BE2C (cell line): ENCODE measurements around the gene HOXC9.

Source experiments
- DNase-seq: peaks from one replicate; pipeline ENCODE4 v3.0.0-alpha.2; 2020
- H3K27me3 ChIP-seq: fragments of 250-450 bp; sonication (Bioruptor Pico); 2 replicates; pipeline ENCODE4 v1.5.1; 2020; ENCODE audit warnings: mild to moderate bottlenecking
- H3K36me3 ChIP-seq: fragments of 250-450 bp; sonication (Bioruptor Pico); 2 replicates; pipeline ENCODE4 v1.5.1; 2020; ENCODE audit warnings: mild to moderate bottlenecking
- H3K4me1 ChIP-seq: fragments of 250-450 bp; sonication (Bioruptor Pico); 2 replicates; pipeline ENCODE4 v1.5.1; 2020
- H3K4me3 ChIP-seq: 2 replicates; pipeline ENCODE4 v1.5.1; 2011; ENCODE audit warnings: low read depth, low read length
- H3K9me3 ChIP-seq: fragments of 250-450 bp; sonication (Bioruptor Pico); 2 replicates; pipeline ENCODE4 v1.5.1; 2020
- TF ChIP-seq, protein P1 (sequence below): IDR thresholded peaks from 2 replicates; pipeline ENCODE4 v1.5.1; 2012; ENCODE audit warnings: mild to moderate bottlenecking, low read depth, low read length

HOXC9 gene

GRCh38 chr12:53952871-53953734 lies 46.9 kb upstream of the HOXC9 start:
- H3K9me3 ChIP-seq = no peaks in the 10 kb centered on the region
- H3K4me1 ChIP-seq = no peaks in the 10 kb centered on the region; the same call in 1 of the 2 replicates
- DNase-seq = no peak
- no peak overlapping the region for H3K4me3 ChIP-seq
- peaks cover 100% of the 10 kb centered on the region for H3K27me3 ChIP-seq
- TF ChIP-seq, protein P1, sequence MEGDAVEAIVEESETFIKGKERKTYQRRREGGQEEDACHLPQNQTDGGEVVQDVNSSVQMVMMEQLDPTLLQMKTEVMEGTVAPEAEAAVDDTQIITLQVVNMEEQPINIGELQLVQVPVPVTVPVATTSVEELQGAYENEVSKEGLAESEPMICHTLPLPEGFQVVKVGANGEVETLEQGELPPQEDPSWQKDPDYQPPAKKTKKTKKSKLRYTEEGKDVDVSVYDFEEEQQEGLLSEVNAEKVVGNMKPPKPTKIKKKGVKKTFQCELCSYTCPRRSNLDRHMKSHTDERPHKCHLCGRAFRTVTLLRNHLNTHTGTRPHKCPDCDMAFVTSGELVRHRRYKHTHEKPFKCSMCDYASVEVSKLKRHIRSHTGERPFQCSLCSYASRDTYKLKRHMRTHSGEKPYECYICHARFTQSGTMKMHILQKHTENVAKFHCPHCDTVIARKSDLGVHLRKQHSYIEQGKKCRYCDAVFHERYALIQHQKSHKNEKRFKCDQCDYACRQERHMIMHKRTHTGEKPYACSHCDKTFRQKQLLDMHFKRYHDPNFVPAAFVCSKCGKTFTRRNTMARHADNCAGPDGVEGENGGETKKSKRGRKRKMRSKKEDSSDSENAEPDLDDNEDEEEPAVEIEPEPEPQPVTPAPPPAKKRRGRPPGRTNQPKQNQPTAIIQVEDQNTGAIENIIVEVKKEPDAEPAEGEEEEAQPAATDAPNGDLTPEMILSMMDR = no peak
- no peaks in the 10 kb centered on the region for H3K36me3 ChIP-seq

- DNase-seq = no peak
- H3K27me3 ChIP-seq = peaks cover 100% of the 10 kb centered on the region
- TF ChIP-seq, protein P1 = no peak
- H3K9me3 ChIP-seq = no peaks in the 10 kb centered on the region
- H3K36me3 ChIP-seq = no peaks in the 10 kb centered on the region
- no peaks in the 10 kb centered on the region; the same call in 1 of the 2 replicates for H3K4me1 ChIP-seq
- H3K4me3 ChIP-seq = no peak overlapping the region
Observed at GRCh38 chr12:53953831-53954693, 45.9 kb upstream of the HOXC9 start.

DNA sequence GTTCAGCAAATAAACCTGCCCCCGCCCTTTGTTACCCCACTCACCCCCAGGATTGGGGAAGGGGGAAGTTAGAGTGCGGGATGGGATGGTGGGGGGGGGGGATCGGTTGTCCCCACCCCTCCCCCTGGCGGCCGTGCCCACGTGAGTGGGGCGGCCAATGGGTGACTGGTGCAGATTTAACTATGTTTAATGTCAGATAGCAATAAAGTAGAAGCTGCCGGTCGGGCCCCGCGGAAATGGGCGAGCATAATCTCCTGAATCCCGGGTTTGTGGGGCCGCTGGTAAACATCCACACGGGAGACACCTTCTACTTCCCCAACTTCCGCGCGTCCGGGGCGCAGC lies 45.3 kb upstream of the HOXC9 start, which contains the start of gene HOXC12:
Gene HOXC12 (plus strand): TSS at position 210 of the 342 bp plus-strand sequence. CDS start 27 bp downstream, at position 237.
- DNase-seq = no peak
- Histone ChIP-seq H3K36me3 (no peaks in the 10 kb centered on the region), H3K9me3 (no peaks in the 10 kb centered on the region), H3K27me3 (peaks cover 100% of the 10 kb centered on the region), H3K4me1 (no peaks in the 10 kb centered on the region; the same call in 1 of the 2 replicates), H3K4me3 (no peak within 1 kb of the TSS)
- TF ChIP-seq, protein P1 = no peak

- no peaks in the 10 kb centered on the region for H3K36me3 ChIP-seq
- no peak overlapping the region for H3K4me3 ChIP-seq
- no peaks in the 10 kb centered on the region for H3K9me3 ChIP-seq
- TF ChIP-seq, protein P1 = no peak
- no peak for DNase-seq
- peaks cover 100% of the 10 kb centered on the region for H3K27me3 ChIP-seq
- H3K4me1 ChIP-seq = no peaks in the 10 kb centered on the region; the same call in 1 of the 2 replicates
Observed at GRCh38 chr12:53955036-53955775, 44.8 kb upstream of the HOXC9 start.

GRCh38 chr12:53955776-53956250 lies 44.1 kb upstream of the HOXC9 start:
- peaks cover 100% of the 10 kb centered on the region for H3K27me3 ChIP-seq
- H3K36me3 ChIP-seq = no peaks in the 10 kb centered on the region
- DNase-seq = no peak
- H3K9me3 ChIP-seq = no peaks in the 10 kb centered on the region
- TF ChIP-seq, protein P1 = no peak
- no peaks in the 10 kb centered on the region; the same call in 1 of the 2 replicates for H3K4me1 ChIP-seq
- no peak overlapping the region for H3K4me3 ChIP-seq
